Heart right ventricle (tissue), 16 donors: Measurements from ENCODE around the gene TNRC6A. TPM values are rescaled to one million over a fixed set of nuclear protein-coding genes. Genes with fewer than 3 reads are reported as not detected.

Experiments used
- ATAC-seq, 8 donors: fragments of 200-7000 bp; cut with Tn5 transposase; one replicate each; pipeline ENCODE4 v1.9.1; 2020; ENCODE audit warnings: mild to moderate bottlenecking in 8 of 8, moderate library complexity in 8 of 8, moderate number of reproducible peaks in 1 of 8
- DNase-seq, 2 donors: peaks; one replicate each; pipeline ENCODE4 v3.0.0-alpha.2; 2020
- H3K27ac ChIP-seq, 10 donors: fragments of 200-600 bp; sonication (generic) in 2 of 10; one replicate each; pipeline versions ENCODE4 v1.5.0 to v1.8.0; 2020 to 2022; ENCODE audit warnings: mild to moderate bottlenecking in 3 of 10
- H3K27me3 ChIP-seq, 7 donors: fragments of 200-600 bp; one replicate each; pipeline ENCODE4 v1.8.0; 2021 to 2022; ENCODE audit warnings: mild to moderate bottlenecking in 2 of 7
- H3K36me3 ChIP-seq, 9 donors: fragments of 200-600 bp; sonication (generic) in 1 of 9; one replicate each; pipeline versions ENCODE4 v1.5.0 to v1.8.0; 2020 to 2022; ENCODE audit warnings: mild to moderate bottlenecking in 2 of 9
- H3K4me1 ChIP-seq, 9 donors: fragments of 200-600 bp; sonication (generic) in 1 of 9; one replicate each; pipeline versions ENCODE4 v1.5.0 to v1.8.0; 2020 to 2022; ENCODE audit warnings: mild to moderate bottlenecking in 4 of 9
- H3K4me3 ChIP-seq, 10 donors: fragments of 200-600 bp; sonication (generic) in 2 of 10; one replicate each; pipeline versions ENCODE4 v1.5.0 to v1.8.0; 2020 to 2022; ENCODE audit warnings: mild to moderate bottlenecking in 7 of 10, moderate library complexity in 2 of 10
- H3K9me3 ChIP-seq, 11 donors: fragments of 200-600 bp in 10 of 11; sonication (generic) in 2 of 11; one replicate each; pipeline versions ENCODE4 v1.5.0 to v1.8.0; 2013 to 2022; ENCODE audit warnings: mild to moderate bottlenecking in 2 of 11, control low read depth in 1 of 11, moderate library complexity in 1 of 11
- CTCF ChIP-seq, 9 donors: fragments of 200-600 bp; sonication (generic) in 2 of 9; IDR thresholded peaks; one replicate each; pipeline versions ENCODE4 v1.5.0 to v1.8.0; 2021 to 2022; ENCODE audit warnings: antibody characterized with exemption in 9 of 9, mild to moderate bottlenecking in 5 of 9, moderate library complexity in 1 of 9
- WGBS, 2 donors: extraction: QIAGEN DNeasy Blood & Tissue Kit; methylation state at CpG; one replicate each; pipeline ENCODE4 v1.1.7; 2013; ENCODE audit warnings: inconsistent platforms in 1 of 2; 5-methylcytosine and 5-hydroxymethylcytosine counted together
- intact Hi-C, 10 donors: fragments of 100-400 bp; cut with DNase I; formaldehyde crosslinking; loops; one replicate each; pipeline versions ENCODE4 v1.11.1 to v1.14.2; 2022
- polyA plus RNA-seq, 2 donors: library from polyadenylated mRNA; stranded (reverse); fragments of 200-250 nt; gene quantifications; one replicate each; pipeline ENCODE4 v1.2.3, GENCODE V29; 2013
- total RNA-seq, 10 donors: library from RNA; stranded (reverse); fragmentation: NEBNext Ultra II Directional in 3 of 10; extraction: Animal tissue kit (Norgen Biotek cat#: 25700) in 3 of 10; gene quantifications; one replicate each; pipeline versions ENCODE4 v1.2.1 to v1.2.4, GENCODE V29; 2021 to 2023
- donor health status: Arrhythmogenic right ventricular cardiomyopathy.
- donor health status: ischemic (EF 13 %, LVEDD 7.1; RV severe dilation, severe dysfunction).
- donor health status: healthy with polysubstance abuse.
- donor health status: DM: no; HTN: yes; CAD: no.
- donor health status: DM: no; HTN: no; CAD: no.
- donor health status: ischemic (EF 25% LVEDD 6.9; RV normal size, moderate dysfunction).
- donor health status: ischemic (EF 25% LVEDD 5.7; RV mildly dilated, moderate dysfunction).
- donor health status: healthy.
- donor health status: DM: yes; HTN: yes; CAD: no.
- donor health status: Ischemic cardiomyopathy.
- donor health status: ischemic (EF 35%, LVEDD 5.7; RV mildly dilated, moderate dysfunction).
- donor health status: nonischemic (EF 11% LVEDD 7.7; RV severe dilation, severe dysfunction).
- donor health status: DM: yes; HTN: yes; CAD: no.
- donor health status: PGD.
- donor health status: ischemic (EF 29% LVEDD 5.4; RV normal size, mild dysfunction).
- donor health status: nonischemic (EF 23%, LVEDD 6.1; RV moderate dilation, normal function).

TNRC6A gene
- total and polyA plus RNA-seq, 12 donors: 8.3 to 51.4 (median 36.5) TPM

- Histone ChIP-seq H3K36me3 (no peaks in the 10 kb centered on the region), H3K4me1 (peaks cover 0 to 11% (median 0%) of the 10 kb centered on the region in 9 donors), H3K27ac (no peak overlapping the region), H3K9me3 (no peaks in the 10 kb centered on the region), H3K27me3 (no peaks in the 10 kb centered on the region), H3K4me3 (no peak overlapping the region)
- ATAC-seq (peak in 5 of 8 donors; percentile 9 to 57 (median 43)), DNase-seq (no peak)
- TF ChIP-seq CTCF (IDR thresholded peaks at IDR 0.05): peak in 7 of 9 donors; percentile 31 to 55 (median 49)
- 64 to 69% methylated on average over 7 of the region's 7 CpGs for WGBS, 2 donors
- intact Hi-C loops: no loop called here
These were observed 105.2 kb downstream of the TNRC6A start for GRCh38 chr16:24834459-24835335.

- Histone ChIP-seq H3K4me3 (no peak overlapping the region), H3K36me3 (no peaks in the 10 kb centered on the region), H3K27me3 (no peaks in the 10 kb centered on the region), H3K9me3 (no peaks in the 10 kb centered on the region), H3K4me1 (peaks cover 0 to 11% (median 0%) of the 10 kb centered on the region in 9 donors), H3K27ac (no peak overlapping the region)
- no peak for TF ChIP-seq CTCF (IDR thresholded peaks at IDR 0.05)
- DNase-seq (no peak), ATAC-seq (no peak)
- WGBS, 2 donors: 94% methylated on average over 6 of the region's 6 CpGs
- intact Hi-C loops: no loop called here
These were observed 107.4 kb downstream of the TNRC6A start for GRCh38 chr16:24836836-24837235.

GRCh38 chr16:24837969-24838368, 108.5 kb downstream of the TNRC6A start:
- H3K4me1 ChIP-seq: peaks cover 0 to 11% (median 0%) of the 10 kb centered on the region in 9 donors
- no peak for ATAC-seq
- H3K27ac ChIP-seq: no peak overlapping the region
- no peak for TF ChIP-seq CTCF (IDR thresholded peaks at IDR 0.05)
- no peak overlapping the region for H3K4me3 ChIP-seq
- no peaks in the 10 kb centered on the region for H3K36me3 ChIP-seq
- no peak for DNase-seq
- 89 to 90% methylated on average over 9 of the region's 9 CpGs for WGBS, 2 donors
- H3K27me3 ChIP-seq: no peaks in the 10 kb centered on the region
- no peaks in the 10 kb centered on the region for H3K9me3 ChIP-seq
- intact Hi-C loops: no loop called here

- H3K36me3 ChIP-seq: no peaks in the 10 kb centered on the region
- intact Hi-C loops: no loop called here
- no peaks in the 10 kb centered on the region for H3K9me3 ChIP-seq
- peaks cover 0 to 11% (median 0%) of the 10 kb centered on the region in 9 donors for H3K4me1 ChIP-seq
- H3K4me3 ChIP-seq: no peak overlapping the region
- ATAC-seq: peak in 7 of 8 donors; percentile 34 to 78 (median 59)
- 36 to 42% methylated on average over 5 of the region's 5 CpGs for WGBS, 2 donors
- no peak for TF ChIP-seq CTCF (IDR thresholded peaks at IDR 0.05)
- no peak overlapping the region for H3K27ac ChIP-seq
- DNase-seq: no peak
- H3K27me3 ChIP-seq: no peaks in the 10 kb centered on the region
These were observed 109.3 kb downstream of the TNRC6A start for GRCh38 chr16:24838554-24839266.
